ENCODE results near the gene MRPL58.

The MRPL58 gene

GRCh38 chr17:74990581-74991105 lies 21.8 kb upstream of the MRPL58 start:
- no peaks in the 10 kb centered on the region for H3K79me2 ChIP-seq (ENCODE audit: insufficient read depth, low read length)
- no peak overlapping the region for H3K4me2 ChIP-seq (ENCODE audit: low read depth, low read length, poor library complexity, severe bottlenecking)
- no peak overlapping the region for H3K9ac ChIP-seq (ENCODE audit: low read length)

GRCh38 chr17:74992223-74992622 lies 20.2 kb upstream of the MRPL58 start:
- no peaks in the 10 kb centered on the region for H3K9me2 ChIP-seq (replicated peaks; ENCODE audit: insufficient read depth, low read length)
- H3K4me3 ChIP-seq (ENCODE audit: insufficient read depth, low read length, poor library complexity, severe bottlenecking) = no peak overlapping the region
- H3K79me2 ChIP-seq (ENCODE audit: insufficient read depth, low read length) = no peaks in the 10 kb centered on the region
- no peaks in the 10 kb centered on the region for H4K20me1 ChIP-seq (ENCODE audit: low read depth, low read length)
- H3F3A ChIP-seq (ENCODE audit: insufficient read depth) = no peaks in the 10 kb centered on the region
- H3K9ac ChIP-seq (ENCODE audit: low read length) = no peak overlapping the region
- TF ChIP-seq CTCF (IDR thresholded peaks at IDR 0.05; ENCODE audit: insufficient read depth, low read length, poor library complexity, severe bottlenecking) = no peak
- H3K9me3 ChIP-seq (ENCODE audit: insufficient read depth, low read length) = no peaks in the 10 kb centered on the region
- no peak overlapping the region for H2AFZ ChIP-seq (ENCODE audit: low read depth, low read length, severe bottlenecking)
- no peak overlapping the region for H3K27ac ChIP-seq (ENCODE audit: low read depth, low read length)
- no peaks in the 10 kb centered on the region for H3K27me3 ChIP-seq (ENCODE audit: low read length)
- no peak overlapping the region for H3K4me2 ChIP-seq (ENCODE audit: low read depth, low read length, poor library complexity, severe bottlenecking)
- H3K36me3 ChIP-seq (ENCODE audit: low read length) = no peaks in the 10 kb centered on the region

More at GRCh38 chr17:74990581-74991105, 21.8 kb upstream of the MRPL58 start:
- no peak overlapping the region for H3K4me3 ChIP-seq (ENCODE audit: insufficient read depth, low read length, poor library complexity, severe bottlenecking)
- H3F3A ChIP-seq (ENCODE audit: insufficient read depth) = no peaks in the 10 kb centered on the region
- no peak overlapping the region for H3K27ac ChIP-seq (ENCODE audit: low read depth, low read length)
- H2AFZ ChIP-seq (ENCODE audit: low read depth, low read length, severe bottlenecking) = no peak overlapping the region
- no peaks in the 10 kb centered on the region for H4K20me1 ChIP-seq (ENCODE audit: low read depth, low read length)
- TF ChIP-seq CTCF (IDR thresholded peaks at IDR 0.05; ENCODE audit: insufficient read depth, low read length, poor library complexity, severe bottlenecking) = no peak
- no peak for TF ChIP-seq EZH2phosphoT487 (conservative IDR thresholded peaks at IDR 0.05; ENCODE audit: low read length)
- no peaks in the 10 kb centered on the region for H3K9me3 ChIP-seq (ENCODE audit: insufficient read depth, low read length)
- no peaks in the 10 kb centered on the region for H3K9me2 ChIP-seq (replicated peaks; ENCODE audit: insufficient read depth, low read length)
- H3K36me3 ChIP-seq (ENCODE audit: low read length) = no peaks in the 10 kb centered on the region
- H3K27me3 ChIP-seq (ENCODE audit: low read length) = no peaks in the 10 kb centered on the region

- no peaks in the 10 kb centered on the region for H3K9me3 ChIP-seq (ENCODE audit: insufficient read depth, low read length)
- no peaks in the 10 kb centered on the region for H3K9me2 ChIP-seq (replicated peaks; ENCODE audit: insufficient read depth, low read length)
- H3K79me2 ChIP-seq (ENCODE audit: insufficient read depth, low read length) = no peaks in the 10 kb centered on the region
- no peaks in the 10 kb centered on the region for H3K36me3 ChIP-seq (ENCODE audit: low read length)
- H3K4me3 ChIP-seq (ENCODE audit: insufficient read depth, low read length, poor library complexity, severe bottlenecking) = no peak overlapping the region
- no peak for TF ChIP-seq CTCF (IDR thresholded peaks at IDR 0.05; ENCODE audit: insufficient read depth, low read length, poor library complexity, severe bottlenecking)
- no peak for TF ChIP-seq EZH2phosphoT487 (conservative IDR thresholded peaks at IDR 0.05; ENCODE audit: low read length)
- H3K27ac ChIP-seq (ENCODE audit: low read depth, low read length) = no peak overlapping the region
- H3K27me3 ChIP-seq (ENCODE audit: low read length) = no peaks in the 10 kb centered on the region
- no peaks in the 10 kb centered on the region for H4K20me1 ChIP-seq (ENCODE audit: low read depth, low read length)
- H3F3A ChIP-seq (ENCODE audit: insufficient read depth) = no peaks in the 10 kb centered on the region
- H3K9ac ChIP-seq (ENCODE audit: low read length) = no peak overlapping the region
- H2AFZ ChIP-seq (ENCODE audit: low read depth, low read length, severe bottlenecking) = no peak overlapping the region
- H3K4me2 ChIP-seq (ENCODE audit: low read depth, low read length, poor library complexity, severe bottlenecking) = no peak overlapping the region
Measured at GRCh38 chr17:74994440-74994839, 18.0 kb upstream of the MRPL58 start.

All from SU-DHL-6 (cell line).